Anterior cingulate cortex (tissue), 58 donors: Measurements from ENCODE around the gene FCER1G.
A peak's percentile ranks its signal among the peaks of the same experiment; 100 is the strongest.

Experiments used
- DNase-seq, 58 donors: peaks; one replicate each; lab custom pipeline; 2025; lab: John Stamatoyannopoulos, UW

FCER1G gene

DNA sequence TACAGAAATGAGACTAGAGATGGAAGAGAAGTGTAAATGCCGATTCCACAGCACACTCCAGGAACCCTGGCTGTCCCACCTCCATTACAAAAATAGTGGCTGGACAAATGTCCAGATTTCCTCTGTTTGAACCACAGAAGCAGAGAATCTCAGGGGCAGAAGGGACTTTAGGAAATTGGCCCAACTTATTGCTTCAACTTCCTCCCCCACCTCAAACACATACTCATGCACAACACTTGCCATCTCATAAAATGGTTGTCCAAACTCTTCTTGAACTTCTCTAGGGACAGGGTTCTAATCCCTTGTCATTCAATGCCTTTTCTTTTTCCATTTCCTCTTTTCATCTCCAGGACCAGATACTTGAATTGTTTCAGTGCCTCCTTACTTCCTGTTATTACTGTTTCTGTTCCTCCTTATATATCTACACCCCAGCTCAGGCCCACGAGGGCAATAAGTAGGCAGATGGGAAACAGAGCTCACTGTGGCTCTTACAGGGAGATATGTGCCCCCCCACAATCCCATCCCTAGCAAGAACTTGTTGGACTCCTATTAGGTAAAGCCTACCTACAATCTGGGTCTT, 29.3 kb upstream of the FCER1G start:
- DNase-seq: peak in 1 of 58 donors; percentile 40

DNA sequence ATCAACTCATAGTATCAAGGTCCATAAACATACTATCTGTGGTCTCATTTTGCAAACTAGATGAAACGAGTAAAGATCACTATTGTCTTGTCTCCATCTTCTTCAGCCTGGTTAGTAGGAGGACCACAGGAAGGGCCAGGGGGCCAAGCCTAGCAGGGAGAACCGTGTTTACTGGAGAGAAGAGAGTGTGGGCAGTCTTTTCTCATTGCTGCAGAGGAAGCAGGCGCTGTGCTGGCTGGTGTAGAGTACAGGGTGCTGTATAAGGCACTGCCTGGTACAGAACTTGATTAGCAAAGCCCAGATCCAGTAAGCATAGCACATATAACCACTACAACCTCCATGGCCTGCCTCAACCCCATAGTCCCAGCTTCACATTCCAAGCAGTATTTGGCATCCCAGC, 27.8 kb upstream of the FCER1G start:
- DNase-seq: peak in 1 of 58 donors; percentile 25

DNA sequence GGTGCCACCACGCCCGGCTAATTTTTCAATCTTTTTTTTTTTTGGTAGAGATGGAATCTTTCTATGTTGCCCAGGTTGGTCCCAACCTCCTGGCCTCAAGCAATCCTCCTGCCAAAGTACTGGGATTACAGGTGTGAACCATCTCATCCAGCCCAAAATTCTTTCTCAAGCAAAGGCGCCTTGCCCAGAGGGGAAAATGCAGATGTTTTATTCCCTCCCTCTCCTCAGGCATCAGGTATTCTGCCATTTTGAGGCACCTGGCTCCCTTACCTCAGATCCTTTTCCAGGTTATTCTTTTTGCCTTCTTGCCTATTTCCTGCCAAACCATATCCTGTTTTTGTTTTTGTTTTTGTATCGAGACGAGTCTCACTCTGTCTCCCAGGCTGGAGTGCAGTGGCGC, 26.7 kb upstream of the FCER1G start:
- no peak for DNase-seq

DNA sequence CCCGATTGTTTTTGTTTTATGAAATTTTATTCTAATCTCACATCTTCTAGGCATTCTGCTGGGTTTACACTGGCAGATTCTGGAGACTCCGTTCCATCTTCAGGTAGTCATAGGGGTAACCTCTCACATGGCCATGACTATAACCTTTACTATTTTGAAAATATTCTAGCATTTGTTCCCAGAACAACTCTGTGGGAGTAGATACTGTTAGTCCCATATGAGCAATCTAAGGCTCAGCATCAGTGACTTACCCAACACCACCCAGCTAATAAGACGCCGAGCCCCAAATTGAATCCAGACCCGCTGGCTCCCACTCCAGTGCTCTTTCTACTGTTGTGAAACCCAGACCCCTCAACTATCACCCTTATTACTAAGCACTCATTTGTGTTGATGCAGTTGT, 26.1 kb upstream of the FCER1G start:
- DNase-seq: no peak

DNA sequence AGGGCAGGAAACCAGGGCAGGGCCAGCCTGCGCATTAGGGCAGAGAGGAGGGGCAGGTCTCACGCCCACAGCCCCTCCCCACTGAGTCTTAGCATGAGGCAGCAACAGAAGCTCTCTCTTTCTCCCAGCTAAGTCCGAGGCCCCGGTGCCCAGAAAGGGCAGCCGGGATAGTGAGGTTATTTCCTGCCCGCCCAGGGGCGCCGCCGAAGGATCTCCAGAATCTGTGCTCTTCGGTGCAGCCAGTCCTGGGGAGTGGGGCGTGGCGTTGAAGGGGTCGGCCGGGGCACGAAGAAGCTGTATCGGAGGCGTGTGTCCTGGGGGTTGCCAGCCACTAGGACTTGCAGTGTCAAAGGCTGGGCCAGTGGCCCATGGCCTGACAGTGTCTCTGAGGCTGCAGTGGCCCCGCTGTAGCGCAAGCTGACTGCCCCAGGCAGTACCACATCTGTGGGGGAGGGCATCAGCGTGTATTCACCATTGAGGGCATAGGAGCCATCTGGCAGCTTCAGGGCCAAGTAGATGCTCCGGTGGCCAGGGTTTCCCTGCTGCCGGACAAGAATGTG, 24.1 kb upstream of the FCER1G start:
- peak in 22 of 58 donors; percentile 16 to 69 (median 32) for DNase-seq

DNA sequence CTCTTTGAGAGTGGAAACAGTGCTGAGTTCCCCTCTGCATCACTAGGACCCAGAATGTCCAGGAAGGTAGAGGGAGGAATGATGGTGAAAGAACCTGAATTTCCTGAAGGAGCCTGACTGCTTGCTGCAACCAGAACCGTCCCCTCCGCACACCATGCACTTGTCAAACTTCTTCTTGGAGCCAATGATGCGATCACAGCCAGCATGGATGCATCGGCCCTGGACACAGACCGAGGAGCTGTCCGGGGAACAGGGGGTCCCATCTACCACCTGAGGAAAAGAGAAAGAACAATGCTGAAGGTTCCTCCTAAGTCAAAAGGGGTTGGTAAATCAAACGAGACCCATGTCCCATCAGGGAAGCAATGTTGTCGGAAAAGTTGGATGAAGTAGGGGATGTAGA, 23.1 kb upstream of the FCER1G start:
- DNase-seq: no peak

DNA sequence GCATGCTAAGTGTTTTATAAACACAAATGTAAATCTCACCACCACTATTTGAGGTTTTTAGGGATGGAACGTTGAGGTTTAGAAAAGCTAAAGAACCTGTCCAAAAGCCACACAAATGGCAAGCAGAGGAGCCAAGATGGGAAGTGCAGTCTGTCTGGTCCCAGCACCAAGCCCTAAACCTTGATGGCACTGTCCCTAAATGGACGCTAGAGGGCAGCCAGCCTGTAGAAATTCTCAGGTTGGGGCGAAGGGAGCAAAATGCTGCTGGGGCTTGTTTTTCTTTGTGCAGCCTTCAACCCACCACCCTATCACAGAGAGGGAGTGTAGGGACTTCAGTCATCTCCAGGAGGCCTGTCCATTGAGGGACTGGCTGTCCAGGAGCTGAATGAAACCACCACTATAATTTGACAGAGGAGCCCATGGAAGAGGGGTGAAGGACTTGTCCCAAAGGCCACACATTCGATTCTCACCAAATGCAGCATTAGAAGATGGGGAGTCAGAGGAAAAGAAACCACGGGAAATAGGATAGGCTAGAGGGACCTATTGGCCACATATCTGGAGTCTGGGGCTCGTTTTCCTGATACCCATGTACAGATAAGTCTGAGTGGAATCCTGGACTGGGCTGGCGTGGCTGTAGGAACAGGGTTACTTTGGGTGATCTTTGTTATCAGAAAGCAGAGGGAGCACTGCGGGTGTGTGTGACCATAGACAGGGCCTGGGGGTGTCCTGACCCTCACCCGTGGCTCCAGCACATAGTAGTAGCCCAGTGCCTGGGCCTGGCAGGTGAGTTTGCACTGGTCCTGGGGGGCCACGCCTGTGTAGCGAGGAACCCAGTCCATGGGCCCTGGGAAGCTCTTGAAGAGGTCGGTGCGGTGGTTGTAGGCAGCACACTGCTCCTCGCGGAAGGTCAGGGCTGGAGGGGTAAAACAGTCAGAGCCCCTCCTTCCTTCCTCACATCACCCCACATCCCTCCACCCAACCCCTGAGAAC, 22.3 kb upstream of the FCER1G start:
- DNase-seq: peak in 47 of 58 donors; percentile 13 to 81 (median 44)

DNA sequence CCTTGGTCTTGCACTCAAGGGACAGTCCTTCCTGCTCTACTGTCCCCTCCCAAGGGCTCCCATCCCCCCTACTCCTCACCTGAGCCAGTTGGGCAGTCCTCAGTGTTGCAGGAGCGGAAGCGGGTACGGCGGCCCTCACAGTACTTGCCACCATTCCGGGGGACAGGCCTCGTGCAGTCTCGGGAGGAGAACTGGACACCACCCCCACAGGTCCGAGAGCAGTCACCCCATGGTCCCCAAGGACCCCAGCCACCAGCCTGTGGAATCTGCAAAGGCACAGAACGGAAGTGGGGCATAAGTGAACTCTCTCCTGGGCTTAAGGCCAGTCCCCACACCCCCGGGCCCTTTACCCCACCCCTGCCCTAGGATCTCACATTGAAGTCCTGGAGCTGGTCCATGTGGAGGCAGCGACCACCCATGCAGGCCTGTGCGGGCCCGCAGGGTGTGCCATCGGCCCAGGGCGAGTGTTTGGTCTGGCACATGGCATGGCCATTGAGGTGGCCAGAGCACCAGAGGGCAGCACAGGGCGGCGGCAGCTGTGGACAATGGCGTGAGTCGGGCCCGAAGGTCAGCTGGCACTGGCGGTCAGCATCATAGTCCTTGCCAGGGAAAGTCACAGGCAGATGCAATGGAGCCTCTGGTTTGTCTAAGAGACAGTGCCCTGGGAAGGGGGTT, 21.4 kb upstream of the FCER1G start:
- peak in 50 of 58 donors; percentile 16 to 89 (median 70) for DNase-seq

DNA sequence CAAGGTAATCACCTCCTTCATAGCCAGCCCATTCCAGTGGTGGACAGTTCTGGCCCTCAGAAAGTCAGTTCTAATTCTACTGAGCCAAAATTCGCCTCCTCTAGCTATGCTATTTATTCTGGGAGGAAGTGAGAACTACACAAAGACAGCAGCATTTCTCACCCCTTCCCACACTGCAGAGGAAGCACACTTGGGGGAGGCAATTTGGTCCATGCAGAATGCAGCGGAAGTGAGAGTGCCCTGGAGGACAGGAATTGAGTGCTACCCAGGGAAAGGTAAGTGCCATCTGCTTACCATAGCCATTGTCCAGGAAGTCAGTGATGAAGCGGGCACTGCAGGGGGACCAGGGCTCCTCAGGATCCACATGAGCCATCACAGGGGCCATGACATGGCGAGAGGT, 19.9 kb upstream of the FCER1G start:
- DNase-seq: peak in 22 of 58 donors; percentile 9 to 50 (median 30)

DNA sequence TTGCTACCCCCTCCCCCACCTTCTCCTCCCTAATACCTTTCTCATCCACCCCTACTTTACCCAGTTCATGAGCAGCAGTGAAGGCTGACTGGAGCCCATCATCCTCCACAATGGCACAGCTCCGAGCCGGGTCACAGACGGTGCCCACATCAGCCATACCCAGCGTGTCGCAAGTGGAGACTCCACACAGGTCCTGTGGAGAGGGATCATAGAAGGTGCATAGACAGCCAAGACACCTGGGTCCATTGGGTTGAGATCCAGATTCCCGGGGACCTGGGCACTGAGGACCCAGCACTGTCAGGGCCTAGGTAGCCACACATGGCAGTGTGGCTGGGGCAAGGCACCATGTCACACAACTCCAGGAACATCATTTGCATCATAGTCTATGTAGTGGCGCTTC, 19.0 kb upstream of the FCER1G start:
- no peak for DNase-seq

DNA sequence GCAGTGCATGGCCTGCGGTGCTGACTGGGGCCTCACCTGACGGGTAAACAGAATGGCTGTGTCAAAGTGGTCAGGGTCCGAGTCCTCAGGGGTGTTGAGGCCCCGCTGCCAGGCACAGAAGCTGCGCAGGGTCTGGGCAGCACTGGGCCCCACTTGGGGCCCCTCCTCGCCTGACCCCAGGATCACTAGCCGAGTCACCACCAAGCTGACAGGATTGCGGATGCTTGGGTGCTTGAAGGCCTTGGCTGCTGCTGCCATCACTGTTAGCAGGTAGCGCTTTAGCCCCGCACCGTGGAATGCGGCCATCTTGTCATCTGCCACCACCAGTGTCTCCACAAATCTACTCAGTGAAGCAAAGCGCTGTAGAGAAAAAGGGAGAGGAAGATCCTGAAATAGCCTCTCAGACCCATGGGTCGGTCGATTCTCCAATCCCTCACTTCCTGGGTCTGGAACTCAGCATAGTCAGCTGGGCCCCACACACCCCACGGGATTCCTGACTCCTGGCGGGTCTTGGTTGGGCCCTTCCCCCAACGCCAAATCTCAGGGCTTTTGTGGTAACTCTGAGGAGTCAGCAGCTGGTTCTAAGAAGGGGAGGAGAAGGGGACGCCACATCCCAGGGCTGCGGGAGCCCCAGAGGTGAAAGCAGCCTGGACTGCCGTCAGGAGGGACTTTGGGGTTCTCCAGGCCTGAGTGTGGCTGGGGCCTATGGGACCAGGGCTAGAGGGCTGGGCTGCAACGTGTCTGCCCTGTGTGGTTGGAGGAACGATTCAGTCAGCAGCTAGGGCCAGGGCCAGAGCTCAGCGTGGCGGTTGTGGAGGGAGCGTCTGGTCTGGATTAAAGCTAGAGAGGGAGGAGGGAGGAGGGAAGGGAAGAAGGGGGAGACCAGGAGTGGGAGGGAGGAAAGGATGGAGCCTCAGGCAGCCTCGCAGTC, 18.3 kb upstream of the FCER1G start:
- peak in 10 of 58 donors; percentile 10 to 32 (median 24) for DNase-seq

DNA sequence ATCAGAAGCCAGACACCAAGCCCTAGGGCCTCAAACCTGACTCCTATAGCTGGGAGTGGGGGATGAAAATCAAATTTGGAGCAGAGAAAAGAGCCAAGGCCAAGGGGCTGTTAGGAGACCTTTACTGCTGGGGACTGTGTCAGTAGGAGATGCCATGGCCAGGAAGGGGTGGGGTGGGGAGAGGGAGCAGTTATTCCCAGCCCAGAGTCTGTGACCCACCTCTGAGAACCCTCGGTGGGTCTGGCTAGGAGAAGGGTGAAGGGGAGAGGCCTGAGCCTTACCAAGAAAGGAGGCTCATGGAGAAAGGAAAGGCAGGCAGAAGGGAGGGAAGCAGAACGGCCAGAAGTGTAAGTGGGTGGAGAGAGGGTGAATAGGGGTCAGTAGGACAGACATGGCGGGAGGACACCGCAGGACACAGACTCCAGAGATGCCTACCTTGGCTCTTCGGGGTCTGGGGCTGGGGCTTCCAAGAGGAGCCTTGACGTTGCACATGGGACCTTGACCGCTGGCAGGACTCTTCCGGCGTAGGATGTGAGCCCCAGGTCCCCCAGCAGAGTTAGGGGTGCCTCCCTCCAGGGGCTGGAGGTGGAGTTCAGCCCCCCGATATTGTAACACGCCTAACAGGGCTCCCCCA, 17.4 kb upstream of the FCER1G start:
- no peak for DNase-seq

DNA sequence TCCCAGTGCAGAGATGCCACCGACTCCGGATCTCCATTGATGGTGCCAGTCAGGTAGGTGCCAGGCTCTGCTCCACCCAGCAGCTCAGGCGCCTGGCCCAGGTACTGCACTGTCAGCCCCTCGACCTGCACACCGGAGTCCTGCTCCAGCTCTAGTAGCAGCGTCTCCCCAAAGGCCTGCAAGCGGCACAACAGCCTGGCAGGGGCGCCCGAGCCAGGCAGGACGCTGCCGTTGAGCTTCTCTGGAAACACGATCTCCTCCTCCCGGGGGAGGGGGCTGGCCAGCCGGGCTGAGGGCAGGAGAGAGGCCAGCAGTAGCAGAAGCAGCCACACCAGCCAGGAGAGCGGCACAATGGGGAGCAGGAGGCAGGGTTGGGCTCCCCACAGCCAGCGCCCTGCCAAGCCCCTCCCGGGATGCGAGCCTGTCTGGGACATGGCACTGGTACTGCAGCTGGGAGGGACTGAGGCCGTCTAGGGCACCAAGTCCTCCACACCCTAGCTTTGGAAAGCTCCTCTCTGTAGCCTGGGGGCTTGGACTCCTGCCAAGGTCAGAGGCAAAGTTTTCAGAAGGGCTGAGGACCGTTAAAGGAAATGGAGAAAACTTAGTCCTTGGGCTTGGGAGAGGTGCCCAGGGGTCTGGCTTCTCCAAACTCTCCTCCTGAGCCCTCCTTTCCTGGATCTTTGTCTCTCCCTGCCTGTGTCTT, 16.8 kb upstream of the FCER1G start:
- peak in 31 of 58 donors; percentile 11 to 70 (median 40) for DNase-seq

DNA sequence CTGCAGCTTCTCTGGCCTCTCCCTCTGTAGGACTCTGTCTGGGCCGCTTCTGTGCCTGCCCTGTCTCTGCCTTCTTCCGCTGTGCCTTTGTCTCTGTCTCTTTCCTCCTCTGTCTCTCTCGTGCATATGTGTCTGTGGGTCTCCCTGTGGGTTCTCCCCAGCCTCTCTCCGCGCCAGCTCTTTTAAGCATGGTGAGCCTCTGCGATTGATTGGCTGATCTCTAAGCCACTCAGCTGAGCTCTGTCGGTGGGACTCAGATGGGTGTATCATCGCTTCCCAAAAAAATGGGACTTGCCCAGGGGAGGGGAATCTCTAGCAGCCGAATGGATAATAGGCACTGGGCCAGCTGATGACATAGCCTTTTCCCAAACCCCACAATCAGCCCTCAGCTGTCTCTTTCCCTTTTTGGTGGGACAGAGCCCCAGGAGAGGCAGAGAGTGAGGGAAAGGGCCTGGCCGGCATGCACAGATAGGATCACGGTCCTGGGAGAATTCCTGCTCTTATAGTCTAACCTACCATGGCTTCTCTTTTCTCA, 16.1 kb upstream of the FCER1G start, which contains the start of gene ADAMTS4:
Gene ADAMTS4 (minus strand): TSS at position 158 of the 535 bp plus-strand sequence. CDS start 427 bp downstream, outside the sequence.
- DNase-seq: peak in 56 of 58 donors; percentile 23 to 93 (median 76)

DNA sequence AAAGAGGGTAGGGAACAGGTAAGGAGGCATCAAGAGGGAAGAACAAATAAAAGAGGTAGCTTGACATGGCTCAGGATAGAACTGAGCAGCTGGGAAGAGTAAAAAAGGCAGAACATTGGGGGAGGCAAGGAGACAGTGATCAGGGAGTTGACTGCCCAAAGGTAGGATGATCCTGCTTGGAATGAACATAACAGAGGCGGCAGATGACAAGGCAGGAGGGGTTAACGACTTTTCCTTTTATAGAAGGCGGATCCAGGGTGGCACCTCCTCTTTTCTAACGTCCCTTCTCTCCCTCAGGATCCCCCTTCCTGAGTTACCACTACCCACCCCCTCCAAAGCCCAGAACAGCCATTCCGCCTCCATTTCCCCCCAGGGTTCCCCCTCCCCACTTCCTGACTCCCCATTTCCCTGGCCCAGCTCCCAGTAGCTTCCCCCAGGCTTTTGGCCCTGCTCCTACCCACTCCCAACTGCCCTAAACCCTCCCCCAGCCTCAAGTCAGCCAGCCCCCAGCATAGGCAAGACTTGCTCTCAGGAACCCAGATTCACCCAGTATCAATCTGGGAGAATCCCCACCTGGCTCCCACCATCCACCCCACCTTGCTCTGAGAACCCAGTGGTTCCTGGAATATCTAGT, 15.5 kb upstream of the FCER1G start:
- peak in 7 of 58 donors; percentile 17 to 67 (median 52) for DNase-seq

DNA sequence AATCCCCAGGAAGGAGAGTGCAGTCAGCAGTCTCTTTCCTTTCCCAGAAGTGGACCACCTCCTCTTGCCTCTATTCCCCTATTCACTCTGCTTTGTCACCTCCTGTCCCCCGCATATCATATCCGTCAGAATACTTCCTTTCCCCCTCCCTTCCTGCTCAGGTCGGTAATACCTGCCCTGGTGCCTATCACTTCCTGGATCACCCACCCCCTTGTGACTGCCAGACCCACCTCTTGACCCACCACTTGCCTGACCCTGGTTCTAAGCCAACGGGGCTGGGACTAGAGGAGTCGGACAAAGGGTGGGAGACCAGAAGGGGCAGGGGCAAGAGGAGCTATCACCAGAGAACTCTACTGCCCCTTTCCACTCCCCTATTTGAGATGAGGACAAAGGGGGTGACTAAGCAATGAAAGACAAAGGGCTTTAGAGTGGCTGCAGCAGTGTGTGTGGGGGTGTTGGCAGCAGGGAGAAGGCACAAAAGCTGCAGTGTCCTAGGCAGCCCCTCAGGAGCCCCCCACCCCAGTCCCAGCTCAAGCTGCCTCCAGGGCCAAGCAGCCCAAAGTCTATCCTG, 14.6 kb upstream of the FCER1G start:
- peak in 46 of 58 donors; percentile 17 to 88 (median 66) for DNase-seq
